ENCODE results near the gene IVNS1ABP.

GRCh38 chr1:185348985-185349384 is 31.9 kb upstream of the IVNS1ABP start:
- TF ChIP-seq, protein P1, sequence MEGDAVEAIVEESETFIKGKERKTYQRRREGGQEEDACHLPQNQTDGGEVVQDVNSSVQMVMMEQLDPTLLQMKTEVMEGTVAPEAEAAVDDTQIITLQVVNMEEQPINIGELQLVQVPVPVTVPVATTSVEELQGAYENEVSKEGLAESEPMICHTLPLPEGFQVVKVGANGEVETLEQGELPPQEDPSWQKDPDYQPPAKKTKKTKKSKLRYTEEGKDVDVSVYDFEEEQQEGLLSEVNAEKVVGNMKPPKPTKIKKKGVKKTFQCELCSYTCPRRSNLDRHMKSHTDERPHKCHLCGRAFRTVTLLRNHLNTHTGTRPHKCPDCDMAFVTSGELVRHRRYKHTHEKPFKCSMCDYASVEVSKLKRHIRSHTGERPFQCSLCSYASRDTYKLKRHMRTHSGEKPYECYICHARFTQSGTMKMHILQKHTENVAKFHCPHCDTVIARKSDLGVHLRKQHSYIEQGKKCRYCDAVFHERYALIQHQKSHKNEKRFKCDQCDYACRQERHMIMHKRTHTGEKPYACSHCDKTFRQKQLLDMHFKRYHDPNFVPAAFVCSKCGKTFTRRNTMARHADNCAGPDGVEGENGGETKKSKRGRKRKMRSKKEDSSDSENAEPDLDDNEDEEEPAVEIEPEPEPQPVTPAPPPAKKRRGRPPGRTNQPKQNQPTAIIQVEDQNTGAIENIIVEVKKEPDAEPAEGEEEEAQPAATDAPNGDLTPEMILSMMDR (conservative IDR thresholded peaks at IDR 0.05): no peak
- no peak for TF ChIP-seq ZFX (IDR thresholded peaks at IDR 0.05)

All from C4-2B (cell line).